ENCODE measurements around the gene LGI2.

LGI2 gene

DNA sequence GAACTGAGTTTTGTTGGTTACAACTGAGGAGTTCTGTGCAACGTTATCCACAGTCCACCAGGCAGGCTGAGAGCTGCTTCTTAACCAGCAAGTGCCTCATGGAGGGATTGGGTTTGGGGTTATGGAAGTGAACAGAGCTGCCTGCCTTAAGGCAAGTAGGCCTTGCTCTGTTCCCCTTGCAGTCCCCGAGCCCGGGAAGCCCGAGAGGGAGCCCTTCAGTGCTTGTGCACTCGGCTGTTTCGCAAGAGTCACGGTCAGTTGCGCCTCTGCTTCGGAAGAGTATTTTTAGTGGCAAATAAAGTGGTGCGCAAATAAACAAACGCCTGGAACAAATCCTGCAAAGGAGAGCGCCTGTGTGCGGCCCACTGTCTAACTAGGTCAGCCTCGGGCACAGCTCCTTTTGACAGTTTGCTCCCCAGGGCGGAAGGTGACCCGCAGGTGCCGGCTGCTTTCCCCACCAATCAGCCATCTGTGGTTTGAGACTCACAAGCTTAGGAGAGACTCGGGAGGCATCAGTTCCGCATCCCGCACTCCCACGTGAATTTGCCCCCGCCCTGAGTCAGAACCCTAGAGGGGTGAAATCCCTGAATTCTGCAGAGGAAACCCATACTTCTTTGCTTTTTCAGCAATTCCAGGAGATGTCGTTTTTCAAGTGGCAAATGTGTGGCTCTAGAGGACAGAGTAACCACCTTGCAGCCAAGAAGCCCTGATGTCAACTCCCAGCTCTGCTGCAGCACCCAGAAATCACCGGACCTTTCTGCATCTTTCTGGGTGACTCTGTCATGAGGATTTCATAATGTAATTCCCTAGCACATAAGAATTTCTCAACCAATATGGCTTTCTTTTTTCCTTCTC lies 56.8 kb downstream of the LGI2 start:
- Histone ChIP-seq H3K79me2 (ENCODE audit: insufficient read depth, low read length) (no peaks in the 10 kb centered on the region), H3K4me2 (ENCODE audit: low read depth, low read length, poor library complexity, severe bottlenecking) (no peak overlapping the region), H3K27ac (ENCODE audit: low read depth, low read length) (no peak overlapping the region), H3K27me3 (ENCODE audit: low read length) (no peaks in the 10 kb centered on the region), H3F3A (ENCODE audit: insufficient read depth) (no peaks in the 10 kb centered on the region), H4K20me1 (ENCODE audit: low read depth, low read length) (no peaks in the 10 kb centered on the region), H3K36me3 (ENCODE audit: low read length) (no peaks in the 10 kb centered on the region), H3K9me3 (ENCODE audit: insufficient read depth, low read length) (no peaks in the 10 kb centered on the region), H3K4me3 (ENCODE audit: insufficient read depth, low read length, poor library complexity, severe bottlenecking) (no peak overlapping the region), H3K9ac (ENCODE audit: low read length) (no peak overlapping the region), H3K9me2 (replicated peaks; ENCODE audit: insufficient read depth, low read length) (no peaks in the 10 kb centered on the region), H2AFZ (ENCODE audit: low read depth, low read length, severe bottlenecking) (no peak overlapping the region)
- TF ChIP-seq, protein P1, sequence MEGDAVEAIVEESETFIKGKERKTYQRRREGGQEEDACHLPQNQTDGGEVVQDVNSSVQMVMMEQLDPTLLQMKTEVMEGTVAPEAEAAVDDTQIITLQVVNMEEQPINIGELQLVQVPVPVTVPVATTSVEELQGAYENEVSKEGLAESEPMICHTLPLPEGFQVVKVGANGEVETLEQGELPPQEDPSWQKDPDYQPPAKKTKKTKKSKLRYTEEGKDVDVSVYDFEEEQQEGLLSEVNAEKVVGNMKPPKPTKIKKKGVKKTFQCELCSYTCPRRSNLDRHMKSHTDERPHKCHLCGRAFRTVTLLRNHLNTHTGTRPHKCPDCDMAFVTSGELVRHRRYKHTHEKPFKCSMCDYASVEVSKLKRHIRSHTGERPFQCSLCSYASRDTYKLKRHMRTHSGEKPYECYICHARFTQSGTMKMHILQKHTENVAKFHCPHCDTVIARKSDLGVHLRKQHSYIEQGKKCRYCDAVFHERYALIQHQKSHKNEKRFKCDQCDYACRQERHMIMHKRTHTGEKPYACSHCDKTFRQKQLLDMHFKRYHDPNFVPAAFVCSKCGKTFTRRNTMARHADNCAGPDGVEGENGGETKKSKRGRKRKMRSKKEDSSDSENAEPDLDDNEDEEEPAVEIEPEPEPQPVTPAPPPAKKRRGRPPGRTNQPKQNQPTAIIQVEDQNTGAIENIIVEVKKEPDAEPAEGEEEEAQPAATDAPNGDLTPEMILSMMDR (IDR thresholded peaks at IDR 0.05; ENCODE audit: insufficient read depth, low read length, poor library complexity, severe bottlenecking) = no peak
- no peak for TF ChIP-seq EZH2phosphoT487 (conservative IDR thresholded peaks at IDR 0.05; ENCODE audit: low read length)

DNA sequence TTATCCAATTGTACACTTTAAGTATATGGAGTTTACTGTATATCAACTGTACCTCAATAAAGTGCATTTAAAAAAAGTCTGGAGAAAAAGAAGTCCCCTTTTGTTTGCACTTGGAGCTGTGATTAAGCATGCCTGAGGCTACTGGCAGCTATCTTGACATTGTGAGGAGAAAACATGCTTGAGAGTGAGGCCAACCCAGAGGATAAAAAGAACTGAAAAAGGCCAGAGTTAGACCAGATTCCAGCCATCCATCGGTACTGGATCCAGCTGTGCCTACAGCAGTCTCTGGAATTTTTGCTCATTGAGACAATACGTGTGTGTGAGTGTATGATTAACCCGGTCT lies 57.4 kb downstream of the LGI2 start:
- no peaks in the 10 kb centered on the region for H3K9me3 ChIP-seq (ENCODE audit: insufficient read depth, low read length)
- no peaks in the 10 kb centered on the region for H3K36me3 ChIP-seq (ENCODE audit: low read length)
- H2AFZ ChIP-seq (ENCODE audit: low read depth, low read length, severe bottlenecking) = no peak overlapping the region
- no peak overlapping the region for H3K4me3 ChIP-seq (ENCODE audit: insufficient read depth, low read length, poor library complexity, severe bottlenecking)
- no peak overlapping the region for H3K4me2 ChIP-seq (ENCODE audit: low read depth, low read length, poor library complexity, severe bottlenecking)
- H3K27ac ChIP-seq (ENCODE audit: low read depth, low read length) = no peak overlapping the region
- no peak overlapping the region for H3K9ac ChIP-seq (ENCODE audit: low read length)
- no peaks in the 10 kb centered on the region for H3K79me2 ChIP-seq (ENCODE audit: insufficient read depth, low read length)
- H3K9me2 ChIP-seq (replicated peaks; ENCODE audit: insufficient read depth, low read length) = no peaks in the 10 kb centered on the region
- no peak for TF ChIP-seq EZH2phosphoT487 (conservative IDR thresholded peaks at IDR 0.05; ENCODE audit: low read length)
- TF ChIP-seq, protein P1 (IDR thresholded peaks at IDR 0.05; ENCODE audit: insufficient read depth, low read length, poor library complexity, severe bottlenecking) = no peak
- H4K20me1 ChIP-seq (ENCODE audit: low read depth, low read length) = no peaks in the 10 kb centered on the region
- H3K27me3 ChIP-seq (ENCODE audit: low read length) = no peaks in the 10 kb centered on the region
- H3F3A ChIP-seq (ENCODE audit: insufficient read depth) = no peaks in the 10 kb centered on the region

DNA sequence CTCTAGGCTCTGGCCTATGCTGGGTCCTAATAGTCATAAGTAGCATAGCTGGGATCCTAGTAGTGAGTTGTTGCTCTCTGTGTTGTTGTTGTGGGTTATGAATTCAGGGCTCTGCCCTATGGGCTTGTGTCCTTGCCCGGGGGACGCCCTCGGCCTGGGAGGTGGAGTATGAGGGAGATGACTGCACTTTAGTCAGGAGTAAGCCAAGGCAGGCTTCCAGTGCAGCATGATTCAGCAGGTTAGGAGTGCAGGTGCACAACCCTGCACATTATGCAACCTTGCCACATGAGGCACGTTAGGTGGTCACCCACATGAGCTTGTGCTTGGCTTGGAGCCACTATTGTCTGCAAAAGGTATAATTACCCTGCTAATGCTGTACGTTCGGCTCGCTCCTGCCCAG lies 59.6 kb downstream of the LGI2 start:
- Histone ChIP-seq H3K27me3 (ENCODE audit: low read length) (no peaks in the 10 kb centered on the region), H3K4me3 (ENCODE audit: insufficient read depth, low read length, poor library complexity, severe bottlenecking) (no peak overlapping the region), H3K36me3 (ENCODE audit: low read length) (no peaks in the 10 kb centered on the region), H3F3A (ENCODE audit: insufficient read depth) (no peaks in the 10 kb centered on the region), H2AFZ (ENCODE audit: low read depth, low read length, severe bottlenecking) (no peak overlapping the region), H3K9me3 (ENCODE audit: insufficient read depth, low read length) (peaks cover 3% of the 10 kb centered on the region; the same call in 1 of the 2 replicates), H3K79me2 (ENCODE audit: insufficient read depth, low read length) (no peaks in the 10 kb centered on the region), H3K27ac (ENCODE audit: low read depth, low read length) (no peak overlapping the region), H3K9ac (ENCODE audit: low read length) (no peak overlapping the region), H3K4me2 (ENCODE audit: low read depth, low read length, poor library complexity, severe bottlenecking) (no peak overlapping the region), H3K9me2 (replicated peaks; ENCODE audit: insufficient read depth, low read length) (no peaks in the 10 kb centered on the region), H4K20me1 (ENCODE audit: low read depth, low read length) (no peaks in the 10 kb centered on the region)
- TF ChIP-seq, protein P1 (IDR thresholded peaks at IDR 0.05; ENCODE audit: insufficient read depth, low read length, poor library complexity, severe bottlenecking) = no peak
- TF ChIP-seq EZH2phosphoT487 (conservative IDR thresholded peaks at IDR 0.05; ENCODE audit: low read length) = no peak

Measured in SU-DHL-6 (cell line).